ENCODE measurements around the gene CORO6. TPM values are rescaled to one million over a fixed set of nuclear protein-coding genes. Genes with fewer than 3 reads are reported as not detected.

CORO6 gene
- total RNA-seq, 2 donors from 2014 or later: 2.1 to 10.2 TPM

- Mint-ChIP-seq H3K36me3 (no peaks in the 10 kb centered on the region), H3K27me3 (no peaks in the 10 kb centered on the region), H3K4me3 (no peak overlapping the region), H3K4me1 (ENCODE audit: low read depth in 2 of 2) (peaks cover 23 to 30% of the 10 kb centered on the region in 2 donors), H3K9me3 (no peaks in the 10 kb centered on the region), H3K27ac (no peak overlapping the region)
- DNase-seq (ENCODE audit: low spot score) (no peak), ATAC-seq (no peak)
Measured at GRCh38 chr17:29624586-29624985, 1.9 kb upstream of the CORO6 start.

DNA sequence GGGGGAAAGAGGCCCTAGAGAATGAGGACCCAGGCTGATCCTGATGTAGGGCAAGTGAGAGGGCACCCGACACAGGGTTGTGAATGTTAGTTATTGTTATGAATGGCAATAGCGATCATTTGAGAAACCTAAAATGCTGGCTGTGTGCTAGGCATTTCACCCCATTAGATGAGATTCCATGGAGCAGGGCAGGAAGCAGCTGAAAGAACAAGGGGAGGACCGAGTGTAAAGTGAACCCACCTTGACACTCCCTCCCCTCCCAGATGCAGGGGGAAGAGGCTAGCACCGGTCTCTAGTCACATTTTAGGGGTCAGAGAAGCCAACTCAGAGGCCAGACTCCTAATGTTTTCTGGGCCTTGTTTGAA is 553 bp upstream of the CORO6 start:
- Mint-ChIP-seq H3K9me3 (no peaks in the 10 kb centered on the region), H3K27me3 (no peaks in the 10 kb centered on the region), H3K36me3 (no peaks in the 10 kb centered on the region), H3K4me3 (peak overlapping the region; percentile 67), H3K4me1 (ENCODE audit: low read depth in 2 of 2) (peaks cover 10 to 21% of the 10 kb centered on the region in 2 donors), H3K27ac (peak overlapping the region; percentile 37 to 47)
- no peak for DNase-seq (ENCODE audit: low spot score)
- ATAC-seq: no peak

DNA sequence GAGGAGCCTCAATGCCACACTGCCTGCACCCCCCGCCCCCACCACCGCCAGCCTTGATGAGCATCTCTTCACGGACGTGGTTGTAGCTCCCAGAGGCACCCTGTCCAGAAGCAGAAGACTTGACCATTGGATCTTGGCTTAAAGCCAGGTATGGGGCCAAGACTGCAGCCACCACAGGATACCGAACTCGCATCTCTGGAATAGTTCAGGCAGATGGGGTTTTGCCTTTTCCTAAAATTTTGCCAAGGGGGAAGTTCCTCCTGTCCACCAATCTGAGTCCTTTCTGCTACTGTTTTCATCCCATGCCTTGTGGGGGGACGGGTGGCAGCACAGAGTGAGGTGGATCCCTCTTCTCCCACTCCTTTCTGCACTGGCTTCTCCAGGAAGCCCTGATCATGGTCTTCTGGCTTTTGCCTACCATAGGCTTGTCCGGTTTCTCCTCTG is 939 bp downstream of the CORO6 start:
- no peak overlapping the region for H3K27ac Mint-ChIP-seq
- H3K27me3 Mint-ChIP-seq: no peaks in the 10 kb centered on the region
- peak overlapping the region; percentile 67 for H3K4me3 Mint-ChIP-seq
- H3K36me3 Mint-ChIP-seq: no peaks in the 10 kb centered on the region
- ATAC-seq (no peak), DNase-seq (ENCODE audit: low spot score) (no peak)
- H3K9me3 Mint-ChIP-seq: no peaks in the 10 kb centered on the region
- H3K4me1 Mint-ChIP-seq (ENCODE audit: low read depth in 2 of 2): peaks cover 17 to 26% of the 10 kb centered on the region in 2 donors

- Mint-ChIP-seq H3K36me3 (no peaks in the 10 kb centered on the region), H3K27ac (no peak overlapping the region), H3K27me3 (no peaks in the 10 kb centered on the region), H3K4me3 (no peak overlapping the region), H3K4me1 (ENCODE audit: low read depth in 2 of 2) (peaks cover 24 to 29% of the 10 kb centered on the region in 2 donors), H3K9me3 (no peaks in the 10 kb centered on the region)
- ATAC-seq: no peak
- no peak for DNase-seq (ENCODE audit: low spot score)
Measured at GRCh38 chr17:29620779-29621500, 1.8 kb downstream of the CORO6 start.

GRCh38 chr17:29620271-29620670 is 2.4 kb downstream of the CORO6 start:
- no peak for ATAC-seq
- no peak overlapping the region for H3K27ac Mint-ChIP-seq
- H3K9me3 Mint-ChIP-seq: no peaks in the 10 kb centered on the region
- H3K4me3 Mint-ChIP-seq: no peak overlapping the region
- H3K4me1 Mint-ChIP-seq (ENCODE audit: low read depth in 2 of 2): peaks cover 25 to 32% of the 10 kb centered on the region in 2 donors
- no peaks in the 10 kb centered on the region for H3K36me3 Mint-ChIP-seq
- DNase-seq (ENCODE audit: low spot score): no peak
- H3K27me3 Mint-ChIP-seq: no peaks in the 10 kb centered on the region

DNA sequence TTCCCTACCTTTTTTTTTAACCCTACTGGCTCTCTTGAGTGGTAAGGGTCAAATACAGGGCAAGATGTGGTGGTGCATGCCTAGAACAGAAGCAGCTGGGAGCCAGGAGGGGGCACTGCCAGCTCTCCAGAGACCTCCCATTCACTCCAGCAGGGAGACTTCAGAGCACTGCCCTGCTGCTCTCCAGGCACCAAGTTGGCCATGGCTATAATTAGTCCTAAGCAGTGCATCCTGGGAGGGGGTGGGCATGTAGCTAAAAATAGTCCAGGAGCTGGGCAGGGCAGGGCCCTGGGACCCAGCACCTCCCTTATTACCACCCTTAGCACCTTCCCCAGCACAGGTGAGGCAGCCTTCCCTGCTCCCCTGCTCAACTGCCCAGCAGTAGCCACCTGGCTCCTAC is 3.5 kb downstream of the CORO6 start:
- Mint-ChIP-seq H3K4me3 (no peak overlapping the region), H3K36me3 (no peaks in the 10 kb centered on the region), H3K27ac (no peak overlapping the region), H3K27me3 (no peaks in the 10 kb centered on the region), H3K9me3 (no peaks in the 10 kb centered on the region), H3K4me1 (ENCODE audit: low read depth in 2 of 2) (peaks cover 33 to 40% of the 10 kb centered on the region in 2 donors)
- no peak for DNase-seq (ENCODE audit: low spot score)
- ATAC-seq: no peak

DNA sequence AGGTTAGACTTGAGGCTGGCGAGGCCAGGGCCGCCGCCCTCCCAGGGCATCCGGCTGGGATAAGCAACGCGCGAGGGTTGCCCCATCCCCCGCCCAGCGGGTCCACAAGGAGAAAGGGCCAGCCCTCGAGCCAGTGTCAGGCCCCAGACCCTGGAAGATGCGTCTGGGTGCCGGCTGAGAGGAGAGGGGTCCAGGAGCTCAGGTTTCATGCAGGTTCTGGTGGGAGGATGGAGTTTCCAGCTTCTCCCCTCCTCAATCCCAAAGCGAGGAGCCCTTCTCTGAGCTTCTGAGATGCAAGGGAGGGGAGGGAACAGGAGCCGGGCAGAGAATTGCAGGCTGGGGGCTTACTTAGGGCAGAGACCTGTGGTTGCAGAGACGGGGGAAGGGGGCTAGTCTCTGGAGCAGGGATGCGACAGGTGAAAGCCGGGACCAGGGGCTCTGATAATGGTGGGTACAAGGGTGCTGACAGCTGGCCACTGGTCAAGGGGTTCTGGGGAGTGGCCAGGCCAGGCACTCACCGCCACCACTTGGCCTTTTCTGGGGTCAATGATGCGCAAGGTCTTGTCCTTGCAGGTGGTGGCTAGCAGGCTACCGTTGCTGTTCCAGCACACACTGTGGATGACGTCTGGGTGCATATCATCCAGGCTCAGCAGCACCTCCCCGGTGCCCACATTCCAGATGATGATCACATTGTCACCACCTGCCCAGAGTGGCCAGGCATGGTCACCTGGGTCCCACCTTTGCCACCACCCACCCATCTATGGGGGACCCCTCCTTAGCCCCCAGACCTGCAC is 4.2 kb downstream of the CORO6 start:
- peak overlapping the region in 1 of 2 donors; percentile 81 for H3K27ac Mint-ChIP-seq
- H3K4me3 Mint-ChIP-seq: peak overlapping the region; percentile 36
- H3K27me3 Mint-ChIP-seq: no peaks in the 10 kb centered on the region
- no peak for ATAC-seq
- H3K4me1 Mint-ChIP-seq (ENCODE audit: low read depth in 2 of 2): peaks cover 38 to 43% of the 10 kb centered on the region in 2 donors
- DNase-seq (ENCODE audit: low spot score): no peak
- no peaks in the 10 kb centered on the region for H3K9me3 Mint-ChIP-seq
- H3K36me3 Mint-ChIP-seq: no peaks in the 10 kb centered on the region

GRCh38 chr17:29617481-29618271 is 5.0 kb downstream of the CORO6 start:
- Mint-ChIP-seq H3K4me1 (ENCODE audit: low read depth in 2 of 2) (peaks cover 38 to 39% of the 10 kb centered on the region in 2 donors), H3K27me3 (no peaks in the 10 kb centered on the region)

DNA sequence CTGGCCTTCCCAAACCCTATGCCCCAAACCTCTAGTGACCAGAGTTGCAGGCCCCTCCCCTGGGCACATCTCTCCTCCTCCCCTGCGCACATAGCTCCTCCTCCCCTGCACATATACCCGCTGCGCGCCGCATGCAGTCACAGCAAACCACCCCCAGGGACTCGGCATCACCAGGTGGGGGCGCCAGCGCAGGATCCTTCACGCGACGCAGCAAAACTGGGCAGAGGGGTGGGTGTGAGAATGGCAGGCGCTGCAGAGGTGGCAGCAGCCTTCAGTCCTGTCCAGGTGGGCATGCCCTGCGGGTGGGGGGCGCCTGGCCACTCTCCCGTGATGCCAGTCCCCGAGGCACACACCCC is 5.6 kb downstream of the CORO6 start:
- H3K36me3 Mint-ChIP-seq: no peaks in the 10 kb centered on the region
- H3K27ac Mint-ChIP-seq: peak overlapping the region; percentile 68 to 81
- no peaks in the 10 kb centered on the region for H3K9me3 Mint-ChIP-seq
- peaks cover 37 to 38% of the 10 kb centered on the region in 2 donors for H3K4me1 Mint-ChIP-seq (ENCODE audit: low read depth in 2 of 2)
- H3K27me3 Mint-ChIP-seq: no peaks in the 10 kb centered on the region
- peak; percentile 89 for DNase-seq (ENCODE audit: low spot score)
- peak; percentile 77 to 81 for ATAC-seq
- H3K4me3 Mint-ChIP-seq: peak overlapping the region; percentile 86

More at GRCh38 chr17:29617481-29618271, 5.0 kb downstream of the CORO6 start:
- Mint-ChIP-seq H3K4me3 (peak overlapping the region; percentile 86), H3K36me3 (no peaks in the 10 kb centered on the region), H3K9me3 (no peaks in the 10 kb centered on the region), H3K27ac (peak overlapping the region; percentile 68 to 81)
- DNase-seq (ENCODE audit: low spot score) (peak; percentile 91), ATAC-seq (peak; percentile 66 to 75)

DNA sequence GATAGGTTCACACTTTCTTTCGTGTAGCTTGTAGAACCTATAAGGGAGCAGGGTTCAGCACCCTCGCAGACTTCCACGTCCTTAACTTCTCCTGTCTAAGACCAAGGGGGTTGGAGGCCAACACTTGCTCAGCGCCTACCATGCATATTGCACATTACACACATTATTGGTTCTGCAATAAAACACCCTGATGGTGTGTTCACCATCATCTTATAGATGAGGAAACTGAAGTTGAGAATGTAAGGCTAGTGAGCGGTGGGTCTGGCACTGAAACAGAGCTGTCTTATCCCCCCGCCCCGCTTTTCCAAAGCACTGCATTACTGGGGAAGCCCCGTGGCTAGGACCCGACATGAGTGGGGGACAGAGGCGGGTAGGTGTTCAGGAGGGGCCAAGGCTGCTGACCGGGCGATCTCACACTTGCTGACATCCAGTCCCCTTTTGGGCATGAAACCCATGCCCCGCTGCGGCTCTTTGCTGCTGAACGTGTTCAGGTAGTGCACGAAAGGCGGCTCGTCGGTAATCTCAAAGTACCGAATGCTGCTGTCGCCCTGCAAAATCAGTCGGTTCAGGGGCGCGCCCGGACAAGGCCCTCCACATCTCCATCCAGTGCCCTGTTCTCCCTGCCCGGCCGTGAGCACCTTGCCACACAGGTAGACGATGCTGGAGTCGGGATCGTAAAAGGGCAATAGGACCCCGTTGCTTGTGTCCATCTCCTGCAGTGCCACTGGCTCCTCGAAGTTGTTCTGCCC is 6.2 kb downstream of the CORO6 start:
- H3K27ac Mint-ChIP-seq: peak overlapping the region; percentile 68 to 81

GRCh38 chr17:29615492-29616299 is 7.0 kb downstream of the CORO6 start:
- no peaks in the 10 kb centered on the region for H3K9me3 Mint-ChIP-seq
- no peaks in the 10 kb centered on the region for H3K36me3 Mint-ChIP-seq
- H3K27ac Mint-ChIP-seq: peak overlapping the region; percentile 56 to 59
- peak overlapping the region; percentile 86 for H3K4me3 Mint-ChIP-seq
- ATAC-seq (peak; percentile 83 to 88), DNase-seq (ENCODE audit: low spot score) (peak; percentile 87)
- H3K27me3 Mint-ChIP-seq: no peaks in the 10 kb centered on the region
- peaks cover 34 to 35% of the 10 kb centered on the region in 2 donors for H3K4me1 Mint-ChIP-seq (ENCODE audit: low read depth in 2 of 2)

More for the DNA sequence above, 6.2 kb downstream of the CORO6 start:
- no peak for DNase-seq (ENCODE audit: low spot score)
- ATAC-seq: no peak
- Mint-ChIP-seq H3K4me3 (peak overlapping the region; percentile 86), H3K27me3 (no peaks in the 10 kb centered on the region), H3K9me3 (no peaks in the 10 kb centered on the region), H3K4me1 (ENCODE audit: low read depth in 2 of 2) (peaks cover 34 to 35% of the 10 kb centered on the region in 2 donors), H3K36me3 (no peaks in the 10 kb centered on the region)

DNA sequence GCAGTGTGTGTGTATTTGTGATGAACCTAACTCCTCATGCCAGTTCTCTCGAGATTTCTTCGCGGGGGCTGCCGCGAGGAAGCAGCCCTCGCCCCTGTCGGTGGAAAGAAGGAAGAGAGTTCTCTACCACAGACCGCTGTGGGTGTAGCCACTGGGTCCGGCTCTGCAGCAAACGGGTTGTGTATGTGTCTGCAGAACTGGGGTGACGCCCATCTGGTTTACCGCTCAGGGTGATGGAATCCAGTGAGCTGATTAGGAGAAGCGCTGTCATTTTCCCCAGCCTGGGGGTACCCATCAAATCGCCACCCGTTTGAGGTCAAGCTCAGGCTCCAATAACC is 7.7 kb downstream of the CORO6 start:
- ATAC-seq: peak in 1 of 2 donors; percentile 43
- peak overlapping the region; percentile 86 for H3K4me3 Mint-ChIP-seq
- H3K9me3 Mint-ChIP-seq: no peaks in the 10 kb centered on the region
- H3K27me3 Mint-ChIP-seq: no peaks in the 10 kb centered on the region
- DNase-seq (ENCODE audit: low spot score): peak; percentile 64
- H3K4me1 Mint-ChIP-seq (ENCODE audit: low read depth in 2 of 2): peaks cover 34 to 35% of the 10 kb centered on the region in 2 donors
- H3K36me3 Mint-ChIP-seq: no peaks in the 10 kb centered on the region
- H3K27ac Mint-ChIP-seq: peak overlapping the region; percentile 56 to 59

Measured in natural killer cell treated with Interleukin-12 subunit alpha and Interleukin-12 subunit beta and Interleukin-15 and Interleukin-18, amount 100 ng/mL, for 72 hours (primary cell).